K562 treated with DMSO at 1 percent for 12 hours (cell line): ENCODE measurements around the gene IGFALS. TPM values are rescaled to one million over a fixed set of nuclear protein-coding genes. Genes with fewer than 3 reads are reported as not detected.

Source experiments
- total RNA-seq: library from RNA; unstranded; fragments of 300-600 nt; gene quantifications from 2 replicates; pipeline ENCODE4 v1.2.3, GENCODE V29; 2022; ENCODE audit not compliant: insufficient read depth

IGFALS gene
- total RNA-seq = 0.51 TPM in 1 of 2 replicates, not detected in the other

GRCh38 chr16:1793578-1794220, at the start of gene IGFALS:
TSS of gene IGFALS (minus strand) at chr16:1793705. CDS start at chr16:1793652, 53 bp downstream.

DNA sequence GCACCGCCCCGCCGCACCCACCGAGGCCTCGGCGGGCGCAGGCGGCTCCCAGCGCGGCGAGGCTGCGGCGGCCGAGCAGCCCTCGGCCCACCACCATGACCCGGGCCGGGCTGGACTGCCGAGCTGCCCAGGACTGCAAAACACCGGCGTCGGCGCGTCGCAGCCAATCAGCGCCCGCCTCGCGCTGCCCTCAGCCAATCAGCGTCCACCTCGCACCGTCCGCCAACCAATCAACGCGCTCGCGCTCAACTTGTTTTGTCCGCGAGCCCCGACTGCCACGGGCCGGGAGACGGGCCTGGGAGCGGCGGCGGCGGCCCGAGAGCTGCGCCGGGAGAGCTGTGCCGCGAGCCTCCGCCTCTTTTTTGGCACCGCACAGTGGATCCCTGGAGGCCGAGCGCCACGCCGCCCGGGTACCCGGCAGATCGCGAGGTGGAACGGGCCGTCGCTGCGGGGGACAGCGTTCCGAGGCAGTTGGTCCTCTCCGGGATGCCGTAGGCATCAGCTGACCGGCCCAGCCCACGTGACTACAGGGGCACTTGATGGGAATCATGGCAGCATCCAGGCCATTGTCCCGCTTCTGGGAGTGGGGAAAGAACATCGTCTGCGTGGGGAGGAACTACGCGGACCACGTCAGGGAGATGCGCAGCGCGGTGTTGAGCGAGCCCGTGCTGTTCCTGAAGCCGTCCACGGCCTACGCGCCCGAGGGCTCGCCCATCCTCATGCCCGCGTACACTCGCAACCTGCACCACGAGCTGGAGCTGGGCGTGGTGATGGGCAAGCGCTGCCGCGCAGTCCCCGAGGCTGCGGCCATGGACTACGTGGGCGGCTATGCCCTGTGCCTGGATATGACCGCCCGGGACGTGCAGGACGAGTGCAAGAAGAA, 33.4 kb upstream of the IGFALS start, which contains the start of the genes FAHD1 and HAGH:
TSS of gene FAHD1 (plus strand) at position 516 of the 883 bp plus-strand sequence. CDS start at position 549, 33 bp downstream.
TSS of gene HAGH (minus strand) at position 135 of the 883 bp plus-strand sequence. CDS start at position 97, 38 bp downstream.

DNA sequence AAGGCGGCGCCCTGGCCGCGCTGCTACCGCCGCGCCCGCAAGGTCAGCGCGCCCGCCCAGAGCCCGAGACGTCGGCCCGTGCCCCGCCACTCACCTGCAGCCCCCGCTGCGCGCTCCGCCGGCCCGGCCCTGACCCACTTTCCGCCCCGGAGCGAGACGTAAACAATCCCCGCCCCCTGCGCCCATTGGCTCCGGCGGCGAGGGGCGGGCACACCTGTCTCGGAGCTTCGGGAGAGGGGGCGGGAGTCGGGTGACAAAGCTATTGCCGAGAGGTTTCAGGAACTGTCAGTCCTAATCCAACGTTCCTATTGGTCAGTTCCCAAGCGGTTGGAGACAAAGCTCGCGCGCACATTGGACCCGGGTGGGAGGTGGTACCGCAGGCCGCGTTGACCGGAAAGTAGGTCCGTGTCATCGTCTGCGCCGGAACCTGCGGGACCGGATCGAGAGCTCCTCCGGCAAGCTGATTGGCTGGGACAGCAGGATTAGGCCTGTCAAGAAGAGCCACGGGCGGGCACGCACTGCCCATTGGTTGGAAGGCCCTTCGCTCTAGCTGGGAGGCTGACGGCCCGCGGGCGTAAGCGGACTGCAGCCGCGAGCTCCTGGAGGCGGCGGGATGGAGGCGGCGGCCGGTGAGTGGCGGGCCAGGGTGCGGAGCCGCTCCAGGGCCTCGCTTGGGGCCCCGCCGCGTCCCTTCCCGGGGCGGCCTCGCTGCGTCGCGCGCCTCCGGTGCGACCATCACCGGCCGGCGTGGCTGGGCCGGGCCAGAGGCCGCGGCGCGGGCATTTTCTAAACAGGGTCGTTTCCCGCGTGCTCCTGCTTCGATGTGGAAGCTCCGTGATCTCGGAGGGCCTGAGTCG, 10.9 kb downstream of the IGFALS start, which contains the start of the genes NUBP2 and SPSB3:
TSS of gene NUBP2 (plus strand) at position 553 of the 857 bp plus-strand sequence. CDS start at position 614, 61 bp downstream.
TSS of gene SPSB3 (minus strand) at position 164 of the 857 bp plus-strand sequence. CDS start 1,088 bp downstream, outside the sequence.

GRCh38 chr16:1772908-1773702, 20.4 kb downstream of the IGFALS start, which contains the start of gene MRPS34:
TSS of gene MRPS34 (minus strand) at chr16:1773134. CDS start at chr16:1773119, 15 bp downstream.

DNA sequence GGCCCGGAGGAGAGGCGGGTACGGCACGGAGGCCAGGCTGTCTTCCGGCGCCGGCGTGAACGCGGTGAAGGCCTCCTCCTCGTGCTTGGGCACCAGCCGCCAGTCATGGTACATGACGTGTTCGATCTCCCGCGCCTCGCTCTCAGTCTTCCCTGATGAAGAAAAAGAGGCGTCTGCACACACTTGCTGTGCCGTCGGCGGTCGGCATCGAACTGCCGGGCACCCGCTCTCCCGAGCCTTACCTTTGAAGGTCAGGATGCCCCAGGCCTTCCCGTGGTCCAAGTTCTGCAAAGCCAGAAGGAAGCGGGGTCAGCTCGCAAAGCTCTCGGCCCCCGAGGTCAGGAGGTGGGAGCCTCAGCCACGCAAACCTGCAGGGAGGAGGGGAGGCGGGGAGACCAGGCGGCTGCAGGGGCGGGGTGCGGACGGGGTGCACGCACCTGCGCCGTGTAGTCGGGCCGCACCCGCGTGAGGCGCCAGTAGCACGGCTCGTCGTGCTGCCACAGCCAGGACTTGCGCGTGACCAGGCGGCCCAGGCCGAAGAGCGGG, 21.1 kb downstream of the IGFALS start, which contains the start of gene EME2:
TSS of gene EME2 (plus strand) at position 449 of the 546 bp plus-strand sequence. CDS start 418 bp downstream, outside the sequence.

GRCh38 chr16:1771188-1771863, 22.2 kb downstream of the IGFALS start, which contains the start of gene NME3:
TSS of gene NME3 (minus strand) at chr16:1771543. CDS start at chr16:1771534, 9 bp downstream.

Other genes starting within 250 kb of the IGFALS start
- 3.2 and 6.6 TPM in 2 replicates for gene IFT140, start 181.6 kb downstream of the IGFALS start, total RNA-seq
- gene CRAMP1, start 181.3 kb downstream of the IGFALS start, total RNA-seq = 3.0 and 11.4 TPM in 2 replicates
- gene JPT2, start 115.4 kb downstream of the IGFALS start, total RNA-seq = 31.3 and 62.9 TPM in 2 replicates
- gene MAPK8IP3, start 87.5 kb downstream of the IGFALS start, total RNA-seq = 14.0 and 50.6 TPM in 2 replicates
- 55.4 and 83.8 TPM in 2 replicates for gene NME3, start 22.2 kb downstream of the IGFALS start, total RNA-seq
- 3.5 and 11.1 TPM in 2 replicates for gene EME2, start 20.9 kb downstream of the IGFALS start, total RNA-seq
- gene MRPS34, start 20.6 kb downstream of the IGFALS start, total RNA-seq = 170 and 217 TPM in 2 replicates
- 80.4 and 89.8 TPM in 2 replicates for gene SPSB3, start 11.1 kb downstream of the IGFALS start, total RNA-seq
- gene NUBP2, start 10.7 kb downstream of the IGFALS start, total RNA-seq = 119 and 185 TPM in 2 replicates
- gene HAGH, start 33.1 kb upstream of the IGFALS start, total RNA-seq = 87.9 and 95.5 TPM in 2 replicates
- gene FAHD1, start 33.5 kb upstream of the IGFALS start, total RNA-seq = 22.3 and 24.5 TPM in 2 replicates
- 35.2 and 61.4 TPM in 2 replicates for gene MEIOB, start 78.5 kb upstream of the IGFALS start, total RNA-seq
- not detected in 2 replicates for gene HS3ST6, start 124.7 kb upstream of the IGFALS start, total RNA-seq
- 142 and 157 TPM in 2 replicates for gene MSRB1, start 149.5 kb upstream of the IGFALS start, total RNA-seq
- gene RPL3L, start 161.0 kb upstream of the IGFALS start, total RNA-seq = not detected in 2 replicates
- gene NDUFB10, start 165.8 kb upstream of the IGFALS start, total RNA-seq = 209 and 233 TPM in 2 replicates
- 6,317 and 9,099 TPM in 2 replicates for gene RPS2, start 171.1 kb upstream of the IGFALS start, total RNA-seq
- gene RNF151, start 173.2 kb upstream of the IGFALS start, total RNA-seq = 1.3 TPM in 1 of 2 replicates, not detected in the other
- gene TBL3, start 178.3 kb upstream of the IGFALS start, total RNA-seq = 37.2 and 53.2 TPM in 2 replicates
- 0.89 TPM in 1 of 2 replicates, not detected in the other for gene NOXO1, start 187.8 kb upstream of the IGFALS start, total RNA-seq
- gene GFER, start 190.5 kb upstream of the IGFALS start, total RNA-seq = 46.5 and 60.5 TPM in 2 replicates
- 24.1 and 36.4 TPM in 2 replicates for gene SYNGR3, start 196.3 kb upstream of the IGFALS start, total RNA-seq
- 71.6 and 98.5 TPM in 2 replicates for gene ZNF598, start 216.1 kb upstream of the IGFALS start, total RNA-seq
- 1.8 and 4.4 TPM in 2 replicates for gene NPW, start 226.1 kb upstream of the IGFALS start, total RNA-seq
- 16.0 and 31.4 TPM in 2 replicates for gene NHERF2, start 233.2 kb upstream of the IGFALS start, total RNA-seq